HEK293T (cell line): ENCODE results near the gene SMAD5.

Experiments used
- CTCF ChIA-PET: fragments of 350-600 bp; formaldehyde crosslinking; extraction: SDS; loops from one replicate; lab custom pipeline; 2021; ENCODE audit warnings: antibody characterized with exemption, inconsistent platforms; lab: Yijun Ruan, JAX
- POLR2A ChIA-PET: fragments of 350-600 bp; formaldehyde crosslinking; extraction: SDS; loops from one replicate; lab custom pipeline; 2020; ENCODE audit warnings: antibody characterized with exemption, inconsistent platforms; lab: Yijun Ruan, JAX
- DNase-seq: peaks from one replicate; pipeline ENCODE4 v3.0.0; 2012; ENCODE audit warnings: mixed read lengths; ENCODE audit errors: extremely low spot score
- ARNT ChIP-seq: fragments of 450-650 bp; IDR thresholded peaks from 2 replicates; pipeline ENCODE4 v1.6.1; 2017; ENCODE audit warnings: mild to moderate bottlenecking
- BHLHE40 ChIP-seq: fragments of 450-650 bp; IDR thresholded peaks from 2 replicates; pipeline ENCODE4 v1.6.1; 2016; ENCODE audit warnings: mild to moderate bottlenecking, moderate library complexity, borderline replicate concordance
- CTBP1 ChIP-seq: fragments of 450-650 bp; IDR thresholded peaks from 2 replicates; pipeline ENCODE4 v1.6.1; 2016; ENCODE audit warnings: borderline replicate concordance
- ELF4 ChIP-seq: fragments of 450-650 bp; IDR thresholded peaks from 2 replicates; pipeline ENCODE4 v1.6.1; 2017; ENCODE audit warnings: antibody characterized with exemption
- FOXA1 ChIP-seq: fragments of 450-650 bp; IDR thresholded peaks from 2 replicates; pipeline ENCODE4 v1.6.1; 2016; ENCODE audit warnings: mild to moderate bottlenecking
- FOXK2 ChIP-seq: fragments of 450-650 bp; IDR thresholded peaks from 2 replicates; pipeline ENCODE4 v1.6.1; 2016; ENCODE audit warnings: mild to moderate bottlenecking
- FOXM1 ChIP-seq: fragments of 450-650 bp; IDR thresholded peaks from 2 replicates; pipeline ENCODE4 v1.6.1; 2017; ENCODE audit warnings: mild to moderate bottlenecking, borderline replicate concordance
- HDGF ChIP-seq: fragments of 450-650 bp; IDR thresholded peaks from 2 replicates; pipeline ENCODE4 v1.6.1; 2017; ENCODE audit warnings: antibody characterized with exemption, borderline replicate concordance
- L3MBTL2 ChIP-seq: fragments of 450-650 bp; conservative IDR thresholded peaks from 2 replicates; pipeline ENCODE4 v1.6.1; 2016; ENCODE audit warnings: mild to moderate bottlenecking
- LEF1 ChIP-seq: fragments of 450-650 bp; IDR thresholded peaks from 2 replicates; pipeline ENCODE4 v1.6.1; 2017; ENCODE audit warnings: mild to moderate bottlenecking, borderline replicate concordance
- NFRKB ChIP-seq: fragments of 450-650 bp; IDR thresholded peaks from 2 replicates; pipeline ENCODE4 v1.6.1; 2016; ENCODE audit warnings: mild to moderate bottlenecking, moderate library complexity
- SP1 ChIP-seq: fragments of 450-650 bp; IDR thresholded peaks from 2 replicates; pipeline ENCODE4 v1.6.1; 2017
- SUZ12 ChIP-seq: fragments of 450-650 bp; IDR thresholded peaks from 2 replicates; pipeline ENCODE4 v1.6.1; 2016; ENCODE audit warnings: mild to moderate bottlenecking
- TARDBP ChIP-seq: fragments of 450-650 bp; IDR thresholded peaks from 2 replicates; pipeline ENCODE4 v1.6.1; 2016
- ZNF384 ChIP-seq: fragments of 450-650 bp; IDR thresholded peaks from 2 replicates; pipeline ENCODE4 v1.6.1; 2016
- TF ChIP-seq, protein P1 (sequence below): fragments of 450-650 bp; IDR thresholded peaks from 2 replicates; pipeline ENCODE4 v1.6.1; 2016

SMAD5 gene

GRCh38 chr5:136193322-136193935 lies 60.8 kb downstream of the SMAD5 start:
- DNase-seq, result no peak
- ChIA-PET POLR2A (no interaction called here), CTCF (no interaction called here)
- TF ChIP-seq NFRKB (no peak), FOXA1 (no peak), L3MBTL2 (no peak), ZNF384 (no peak), TARDBP (no peak)

DNA sequence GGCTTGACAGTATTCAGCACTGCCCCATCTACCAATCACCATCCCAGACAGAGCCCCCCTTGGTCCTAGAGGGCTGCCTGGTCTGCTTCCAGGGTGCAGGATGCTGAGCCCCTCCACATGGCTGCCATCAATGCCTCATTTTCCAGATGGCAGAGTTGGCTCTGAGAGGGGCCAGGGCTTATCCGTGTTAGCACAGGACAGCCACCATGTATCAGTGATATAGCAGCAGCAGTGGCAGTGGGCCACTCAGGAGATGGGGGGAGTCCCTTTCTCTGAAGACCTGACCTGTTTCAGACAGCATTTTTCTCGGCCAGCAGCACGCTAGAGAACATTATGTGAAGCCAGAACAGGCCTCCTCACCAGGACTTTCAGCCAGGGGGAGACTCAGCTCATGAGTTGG lies 61.9 kb downstream of the SMAD5 start:
- ChIA-PET POLR2A (no interaction called here), CTCF (no interaction called here)
- TF ChIP-seq TARDBP (no peak), FOXK2 (no peak), FOXA1 (no peak), BHLHE40 (no peak), FOXM1 (no peak), CTBP1 (no peak), SP1 (no peak), NFRKB (no peak), ARNT (no peak)
- DNase-seq, result no peak

DNA sequence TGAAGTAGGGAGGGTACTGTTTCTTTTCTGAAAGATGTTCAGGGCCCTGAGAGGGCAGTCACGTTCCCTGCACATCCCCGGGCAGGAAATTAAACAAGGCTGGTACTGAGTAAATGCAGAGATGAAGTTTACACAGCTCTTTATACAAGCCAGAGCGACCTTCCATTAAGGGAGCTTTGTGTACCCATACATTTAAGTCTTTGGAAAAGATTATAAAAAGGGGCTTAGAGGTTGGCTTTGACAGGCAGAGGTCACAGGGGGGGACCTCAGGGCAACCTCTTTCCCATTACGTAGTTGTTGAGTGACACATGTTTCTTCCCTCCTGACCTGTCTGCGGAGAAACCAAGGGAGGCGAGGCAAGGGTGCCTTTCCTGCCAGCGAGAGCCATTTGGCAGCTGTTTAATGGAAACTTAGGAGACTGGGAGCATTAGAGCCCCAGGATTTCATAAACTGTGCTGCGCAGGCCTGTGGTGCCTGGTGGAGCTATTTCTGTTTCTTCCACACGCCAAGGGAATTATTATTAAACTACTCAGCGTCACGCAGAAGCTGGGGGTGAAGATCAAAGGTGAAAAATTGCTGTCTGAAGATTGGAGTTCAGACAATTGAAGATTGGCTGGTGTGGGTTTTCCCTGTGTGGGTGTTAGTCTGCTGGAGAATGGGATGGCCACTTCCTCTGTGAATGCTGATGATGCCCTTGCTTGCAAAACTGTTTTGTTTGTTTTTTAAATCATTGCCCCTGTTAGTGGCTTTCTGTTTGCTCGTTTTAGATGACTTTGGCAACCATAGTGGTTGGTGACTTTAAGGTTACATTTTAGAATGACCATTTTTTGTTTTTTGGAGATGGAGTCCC lies 63.6 kb downstream of the SMAD5 start:
- no peak for TF ChIP-seq ARNT
- no peak for TF ChIP-seq TARDBP
- TF ChIP-seq, protein P1, sequence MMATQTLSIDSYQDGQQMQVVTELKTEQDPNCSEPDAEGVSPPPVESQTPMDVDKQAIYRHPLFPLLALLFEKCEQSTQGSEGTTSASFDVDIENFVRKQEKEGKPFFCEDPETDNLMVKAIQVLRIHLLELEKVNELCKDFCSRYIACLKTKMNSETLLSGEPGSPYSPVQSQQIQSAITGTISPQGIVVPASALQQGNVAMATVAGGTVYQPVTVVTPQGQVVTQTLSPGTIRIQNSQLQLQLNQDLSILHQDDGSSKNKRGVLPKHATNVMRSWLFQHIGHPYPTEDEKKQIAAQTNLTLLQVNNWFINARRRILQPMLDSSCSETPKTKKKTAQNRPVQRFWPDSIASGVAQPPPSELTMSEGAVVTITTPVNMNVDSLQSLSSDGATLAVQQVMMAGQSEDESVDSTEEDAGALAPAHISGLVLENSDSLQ, result no peak
- TF ChIP-seq HDGF, result no peak
- TF ChIP-seq FOXK2, result no peak
- TF ChIP-seq LEF1, result no peak
- no peak for TF ChIP-seq NFRKB
- ChIA-PET POLR2A (no interaction called here), CTCF (interaction anchor here (1.0 kb wide), 1 partner anchor 16 kb away, joined by 7 read pairs; no protein-coding TSS in a partner anchor)
- DNase-seq, result no peak

DNA sequence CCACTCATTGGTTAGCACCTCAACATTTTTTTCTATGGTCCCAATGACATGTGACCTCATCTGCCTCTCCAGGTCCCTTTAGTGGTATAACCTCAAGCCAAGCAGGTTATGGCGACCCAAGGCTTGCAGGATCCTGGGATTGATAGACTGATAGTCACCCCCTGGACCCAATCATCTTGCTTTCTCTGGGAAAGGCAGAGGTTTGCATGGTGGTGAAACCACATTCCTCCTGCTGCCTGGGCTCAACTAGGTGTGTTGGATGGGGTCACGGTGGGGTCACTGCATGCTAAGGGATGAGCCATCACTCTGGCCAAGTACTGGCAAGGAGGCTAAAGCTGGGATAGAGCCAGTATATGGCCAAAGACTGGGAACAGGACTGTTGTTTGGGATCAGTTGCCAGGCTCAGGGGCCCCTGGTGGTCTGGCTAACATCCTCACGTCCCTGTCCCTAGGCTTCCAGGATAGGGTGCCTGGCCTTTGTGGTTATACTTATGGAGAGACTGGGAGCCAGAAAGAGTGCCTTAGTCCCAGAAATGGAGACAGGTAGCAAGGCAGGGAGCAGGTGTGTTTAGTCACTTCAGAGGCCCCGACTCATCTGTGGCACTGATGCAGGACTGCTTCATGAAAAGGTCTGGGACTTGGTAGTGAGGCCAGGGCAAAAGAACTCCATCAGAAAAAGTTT lies 65.0 kb downstream of the SMAD5 start:
- TF ChIP-seq BHLHE40, result no peak
- no peak for TF ChIP-seq LEF1
- no peak for DNase-seq
- CTCF ChIA-PET, result no interaction called here
- POLR2A ChIA-PET, result no interaction called here

DNA sequence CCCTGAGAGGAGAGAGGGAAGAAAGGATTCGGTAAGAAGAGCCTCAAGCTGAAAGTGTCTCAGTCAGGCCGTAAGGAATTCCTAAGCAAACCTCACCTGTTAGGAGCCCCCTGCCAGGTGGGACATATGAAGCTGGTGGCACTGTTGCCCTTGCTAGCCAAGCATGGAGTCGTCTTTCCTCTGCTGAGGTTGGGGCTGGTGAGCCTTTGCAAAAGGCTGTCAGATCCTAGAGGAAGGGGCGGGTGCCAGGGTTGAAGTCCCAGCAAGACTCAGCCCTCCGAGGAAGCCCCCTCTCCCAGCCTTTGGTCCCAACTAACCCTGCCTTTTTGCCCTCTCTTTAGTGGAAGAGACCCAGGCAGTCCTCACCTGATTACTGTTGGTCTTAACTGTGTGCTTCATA lies 65.8 kb downstream of the SMAD5 start:
- TF ChIP-seq LEF1, result no peak
- no peak for TF ChIP-seq SUZ12
- TF ChIP-seq L3MBTL2, result no peak
- no peak for TF ChIP-seq FOXA1
- TF ChIP-seq NFRKB, result no peak
- no peak for TF ChIP-seq TARDBP
- TF ChIP-seq SP1, result no peak
- TF ChIP-seq, protein P1, result no peak
- TF ChIP-seq FOXK2, result no peak
- no peak for TF ChIP-seq ZNF384
- no peak for TF ChIP-seq FOXM1
- no peak for TF ChIP-seq ELF4
- TF ChIP-seq HDGF, result no peak
- TF ChIP-seq CTBP1, result no peak
- TF ChIP-seq BHLHE40, result no peak
- no peak for TF ChIP-seq ARNT
- CTCF ChIA-PET, result no interaction called here
- no peak for DNase-seq
- POLR2A ChIA-PET, result no interaction called here

DNA sequence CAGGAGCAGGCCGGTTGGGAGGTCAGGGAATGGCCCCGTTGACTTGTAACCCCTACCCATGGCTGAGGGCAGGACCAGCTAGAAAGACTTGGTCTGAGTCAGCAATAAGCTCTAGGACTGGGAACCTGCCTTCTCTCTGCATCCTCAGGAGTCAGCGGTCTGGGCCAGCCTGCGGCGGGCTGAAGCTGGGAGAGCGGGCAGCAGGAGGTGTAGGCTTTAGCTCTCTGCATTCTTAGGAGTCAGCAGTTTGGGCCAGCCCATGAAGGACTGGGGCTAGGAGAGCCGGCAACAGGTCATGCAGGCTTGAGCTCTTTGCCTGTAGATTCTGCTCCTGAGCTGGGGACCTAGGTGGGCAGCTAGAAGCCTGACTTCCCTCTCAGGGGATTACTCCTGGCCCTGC lies 66.8 kb downstream of the SMAD5 start:
- TF ChIP-seq L3MBTL2, result no peak
- TF ChIP-seq ZNF384, result no peak
- TF ChIP-seq CTBP1, result no peak
- no peak for TF ChIP-seq BHLHE40
- no peak for TF ChIP-seq NFRKB
- TF ChIP-seq SP1, result no peak
- ChIA-PET CTCF (interaction anchor here (1.5 kb wide), 1 partner anchor 12 kb away, joined by 8 read pairs; no protein-coding TSS in a partner anchor), POLR2A (no interaction called here)
- no peak for DNase-seq

GRCh38 chr5:136200130-136200529 lies 67.5 kb downstream of the SMAD5 start:
- no peak for TF ChIP-seq L3MBTL2
- TF ChIP-seq, protein P1, result no peak
- no peak for TF ChIP-seq ZNF384
- no peak for TF ChIP-seq SUZ12
- TF ChIP-seq NFRKB, result no peak
- TF ChIP-seq SP1, result no peak
- no peak for TF ChIP-seq LEF1
- no peak for TF ChIP-seq BHLHE40
- TF ChIP-seq FOXK2, result no peak
- no peak for TF ChIP-seq ARNT
- no peak for TF ChIP-seq CTBP1
- TF ChIP-seq FOXA1, result no peak
- no peak for TF ChIP-seq ELF4
- TF ChIP-seq TARDBP, result no peak
- ChIA-PET CTCF (interaction anchor here (1.5 kb wide), 1 partner anchor 12 kb away, joined by 8 read pairs; no protein-coding TSS in a partner anchor), POLR2A (no interaction called here)
- no peak for DNase-seq
